Spinal cord (tissue), 10 donors: ENCODE measurements around the gene GTF3A. TPM values are rescaled to one million over a fixed set of nuclear protein-coding genes. Genes with fewer than 3 reads are reported as not detected.

Experiments
- DNase-seq, 6 donors: peaks; one replicate each; pipeline versions ENCODE4 v3.0.0 to v3.0.0-alpha.2; 2013 to 2015; ENCODE audit warnings: low spot score in 6 of 6, low read depth in 4 of 6
- H3K27ac ChIP-seq: one replicate; pipeline ENCODE4 v1.5.1; 2013; ENCODE audit warnings: low read depth, low read length, control low read depth
- H3K27me3 ChIP-seq: one replicate; pipeline ENCODE4 v1.6.1; 2013; ENCODE audit warnings: low read length; ENCODE audit not compliant: control insufficient read depth, insufficient read depth
- H3K36me3 ChIP-seq: one replicate; pipeline ENCODE4 v1.6.1; 2013; ENCODE audit warnings: low read length; ENCODE audit not compliant: control insufficient read depth, insufficient read depth
- H3K4me1 ChIP-seq: one replicate; pipeline ENCODE4 v1.6.1; 2013; ENCODE audit warnings: low read length; ENCODE audit not compliant: control insufficient read depth, insufficient read depth
- H3K4me3 ChIP-seq: one replicate; pipeline ENCODE4 v1.5.1; 2013; ENCODE audit warnings: low read depth, low read length, control low read depth
- H3K9me3 ChIP-seq: one replicate; pipeline ENCODE4 v1.6.1; 2013; ENCODE audit warnings: low read length; ENCODE audit not compliant: control insufficient read depth, insufficient read depth
- WGBS: methylation state at CpG from one replicate; pipeline ENCODE4 v1.1.5; 2013; ENCODE audit warnings: missing lambda C conversion rate; ENCODE audit not compliant: insufficient coverage; 5-methylcytosine and 5-hydroxymethylcytosine counted together
- long read RNA-seq, 4 donors: transcript quantifications; one replicate each; lab custom pipeline, GENCODE V29; 2026
- polyA plus RNA-seq, 2 donors: library from polyadenylated mRNA; unstranded; fragments of 120-200 nt; gene quantifications; one replicate each; pipeline ENCODE4 v1.2.1, GENCODE V29; 2013; ENCODE audit not compliant: insufficient read length in 2 of 2
- total RNA-seq, 2 donors: library from RNA; depleted of rRNA in 1 of 2; stranded (reverse); fragments of 120-200 nt in 1 of 2; fragments of >200 nt in 1 of 2; gene quantifications; one replicate each; pipeline versions ENCODE4 v1.2.3 to v1.2.4, GENCODE V29; 2013 to 2014
- donor health status: healthy.

GTF3A gene
- 10 to 100 TPM; 77.4 to 87.4 TPM for total RNA-seq
- 100 to 1,000 TPM; 139 to 162 TPM for polyA plus RNA-seq
- long read RNA-seq, donor 1, transcript GTF3A-202 (8 exons, 1,191 nt) = minor isoform, 14 of 158 reads
- long read RNA-seq, donor 1, transcript GTF3A-201 (9 exons, 1,383 nt) = major isoform, 29 of 158 reads
- long read RNA-seq, donor 1, transcript GTF3A-207 (3 exons, 829 nt) = minor isoform, 8 of 158 reads
- long read RNA-seq, donor 1, partial matches to known transcripts = 74 of 158 reads
- long read RNA-seq, donor 1, other reads (novel, unspliced or antisense) = 33 of 158 reads
- long read RNA-seq, donor 2, transcript GTF3A-201 (9 exons, 1,383 nt) = major isoform, 11 of 24 reads
- long read RNA-seq, donor 2, partial matches to known transcripts = 10 of 24 reads
- long read RNA-seq, donor 2, other reads (novel, unspliced or antisense) = 0 of 24 reads
- long read RNA-seq, donor 3, transcript GTF3A-201 (9 exons, 1,383 nt) = major isoform, 18 of 28 reads
- long read RNA-seq, donor 3, partial matches to known transcripts = 5 of 28 reads
- long read RNA-seq, donor 3, other reads (novel, unspliced or antisense) = 0 of 28 reads
- long read RNA-seq, donor 4, transcript GTF3A-207 (3 exons, 829 nt) = minor isoform, 5 of 221 reads
- long read RNA-seq, donor 4, transcript GTF3A-201 (9 exons, 1,383 nt) = major isoform, 14 of 221 reads
- long read RNA-seq, donor 4, partial matches to known transcripts = 160 of 221 reads
- long read RNA-seq, donor 4, other reads (novel, unspliced or antisense) = 42 of 221 reads

DNA sequence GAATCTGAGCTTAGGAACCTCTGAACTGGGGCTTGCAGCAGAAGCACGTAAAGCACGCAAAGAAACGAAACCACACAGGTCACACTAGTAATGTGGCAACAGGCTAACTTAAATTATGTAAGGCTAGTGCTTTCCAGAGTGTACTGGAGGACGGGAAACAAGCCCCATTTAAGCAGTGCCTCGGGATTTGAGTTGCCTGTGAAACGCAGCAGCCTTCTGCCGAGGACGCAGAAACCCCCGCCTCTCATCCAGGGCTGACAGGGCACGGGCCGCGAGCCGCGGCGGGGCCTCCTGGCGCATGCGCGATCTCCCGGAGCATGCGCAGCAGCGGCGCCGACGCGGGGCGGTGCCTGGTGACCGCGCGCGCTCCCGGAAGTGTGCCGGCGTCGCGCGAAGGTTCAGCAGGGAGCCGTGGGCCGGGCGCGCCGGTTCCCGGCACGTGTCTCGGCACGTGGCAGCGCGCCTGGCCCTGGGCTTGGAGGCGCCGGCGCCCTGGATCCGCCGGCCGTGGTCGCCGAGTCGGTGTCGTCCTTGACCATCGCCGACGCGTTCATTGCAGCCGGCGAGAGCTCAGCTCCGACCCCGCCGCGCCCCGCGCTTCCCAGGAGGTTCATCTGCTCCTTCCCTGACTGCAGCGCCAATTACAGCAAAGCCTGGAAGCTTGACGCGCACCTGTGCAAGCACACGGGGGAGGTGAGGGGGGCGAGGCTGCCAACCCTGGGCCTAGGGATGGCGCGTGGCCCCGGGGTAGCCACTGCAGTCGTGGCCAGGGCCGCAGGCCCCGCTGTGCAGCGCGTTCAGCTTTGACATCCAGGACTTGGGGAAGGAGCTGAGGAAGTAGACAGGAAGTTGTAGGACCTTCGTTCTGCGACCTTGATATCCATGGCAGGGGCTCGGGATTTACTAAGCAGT is at the start of gene GTF3A:
TSS of gene GTF3A (plus strand) at position 374 of the 912 bp plus-strand sequence.
- H3K27me3 ChIP-seq = no peaks in the 10 kb centered on the region
- peak within 1 kb of the TSS; percentile 75 for H3K27ac ChIP-seq
- H3K9me3 ChIP-seq = no peaks in the 10 kb centered on the region
- WGBS = under 1% methylated on average over 85 of the region's 85 CpGs
- peak; percentile 74 to 96 (median 85) for DNase-seq
- peaks cover 24% of the 10 kb centered on the region for H3K4me1 ChIP-seq
- peaks cover 15% of the 10 kb centered on the region for H3K36me3 ChIP-seq
- peak within 1 kb of the TSS; percentile 86 for H3K4me3 ChIP-seq

GRCh38 chr13:27374650-27375049 is 49.8 kb upstream of the GTF3A start:
- WGBS = 5% methylated on average over 4 of the region's 7 CpGs
- peaks cover 13% of the 10 kb centered on the region for H3K27me3 ChIP-seq
- H3K27ac ChIP-seq = no peak overlapping the region
- H3K4me3 ChIP-seq = no peak overlapping the region
- H3K36me3 ChIP-seq = no peaks in the 10 kb centered on the region
- DNase-seq = peak in 4 of 6 donors; percentile 43 to 93 (median 76)
- no peaks in the 10 kb centered on the region for H3K9me3 ChIP-seq
- H3K4me1 ChIP-seq = peaks cover 7% of the 10 kb centered on the region

DNA sequence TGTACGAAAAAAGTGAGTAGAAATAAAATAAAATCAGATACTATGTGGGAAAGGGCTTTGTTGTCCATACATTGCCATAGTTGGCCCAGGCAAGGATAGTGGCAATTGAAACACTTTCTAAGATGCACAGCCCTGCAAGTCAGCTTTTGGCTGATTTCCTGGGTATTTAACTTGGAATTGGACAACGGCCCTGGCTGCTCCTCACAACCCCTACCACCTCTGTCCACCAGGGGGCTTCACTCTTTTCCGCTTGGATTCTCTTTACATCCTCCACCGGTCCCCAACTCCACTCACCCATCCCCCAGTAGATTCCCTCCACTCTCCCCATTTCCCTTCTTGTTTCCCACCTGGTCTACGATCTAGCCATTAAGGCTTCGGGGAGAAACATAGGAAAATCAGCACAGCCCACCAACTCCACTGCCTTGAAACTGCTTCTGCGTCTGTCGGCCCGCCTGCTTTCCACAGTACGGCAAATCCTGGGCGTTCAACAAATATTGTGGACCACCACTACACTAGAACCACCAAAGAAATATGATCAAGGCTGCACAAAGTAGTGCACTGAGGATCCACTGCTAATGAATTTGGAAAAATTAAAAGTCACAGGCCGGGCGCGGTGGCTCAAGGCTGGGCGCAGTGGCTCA is 48.6 kb upstream of the GTF3A start:
- Histone ChIP-seq H3K4me1 (peaks cover 7% of the 10 kb centered on the region), H3K27me3 (peaks cover 14% of the 10 kb centered on the region), H3K27ac (no peak overlapping the region), H3K4me3 (no peak overlapping the region), H3K9me3 (no peaks in the 10 kb centered on the region), H3K36me3 (no peaks in the 10 kb centered on the region)
- whole genome bisulfite sequencing = 70% methylated on average over 14 of the region's 15 CpGs
- DNase-seq = peak in 2 of 6 donors; percentile 74 to 82

GRCh38 chr13:27379126-27379525 is 45.3 kb upstream of the GTF3A start:
- Histone ChIP-seq H3K36me3 (no peaks in the 10 kb centered on the region), H3K9me3 (no peaks in the 10 kb centered on the region), H3K27me3 (peaks cover 12% of the 10 kb centered on the region), H3K4me3 (no peak overlapping the region), H3K27ac (no peak overlapping the region), H3K4me1 (peaks cover 7% of the 10 kb centered on the region)
- WGBS = no CpG with 5 or more reads among the region's 4 CpGs
- DNase-seq = no peak

GRCh38 chr13:27379694-27380641 is 44.5 kb upstream of the GTF3A start:
- no peak overlapping the region for H3K4me3 ChIP-seq
- H3K4me1 ChIP-seq = peaks cover 7% of the 10 kb centered on the region
- WGBS = 22% methylated on average over 9 of the region's 14 CpGs
- H3K27me3 ChIP-seq = peaks cover 12% of the 10 kb centered on the region
- no peaks in the 10 kb centered on the region for H3K9me3 ChIP-seq
- H3K36me3 ChIP-seq = no peaks in the 10 kb centered on the region
- peak in 3 of 6 donors; percentile 12 to 76 (median 44) for DNase-seq
- H3K27ac ChIP-seq = no peak overlapping the region

- 41% methylated on average over 9 of the region's 17 CpGs for WGBS
- DNase-seq = no peak
These were observed 42.8 kb upstream of the GTF3A start for GRCh38 chr13:27381601-27382000.

GRCh38 chr13:27383104-27383921 is 41.1 kb upstream of the GTF3A start:
- 85% methylated on average over 16 of the region's 22 CpGs for WGBS
- DNase-seq = no peak
- no peak overlapping the region for H3K4me3 ChIP-seq
- no peak overlapping the region for H3K27ac ChIP-seq
- no peaks in the 10 kb centered on the region for H3K36me3 ChIP-seq
- no peaks in the 10 kb centered on the region for H3K9me3 ChIP-seq
- peaks cover 12% of the 10 kb centered on the region for H3K27me3 ChIP-seq
- H3K4me1 ChIP-seq = no peaks in the 10 kb centered on the region

More at GRCh38 chr13:27381601-27382000, 42.8 kb upstream of the GTF3A start:
- H3K4me3 ChIP-seq = no peak overlapping the region
- H3K27me3 ChIP-seq = peaks cover 12% of the 10 kb centered on the region
- H3K27ac ChIP-seq = no peak overlapping the region
- no peaks in the 10 kb centered on the region for H3K36me3 ChIP-seq
- no peaks in the 10 kb centered on the region for H3K9me3 ChIP-seq
- no peaks in the 10 kb centered on the region for H3K4me1 ChIP-seq

GRCh38 chr13:27384285-27384684 is 40.1 kb upstream of the GTF3A start:
- Histone ChIP-seq H3K9me3 (no peaks in the 10 kb centered on the region), H3K4me3 (no peak overlapping the region), H3K27me3 (peaks cover 12% of the 10 kb centered on the region), H3K27ac (no peak overlapping the region), H3K36me3 (no peaks in the 10 kb centered on the region), H3K4me1 (no peaks in the 10 kb centered on the region)
- no peak for DNase-seq
- WGBS = 82% methylated on average over 1 of the region's 4 CpGs
